Eye (tissue), 1 donor: Measurements from ENCODE around the gene PRLH.
"Not testable (repeated sequence)": the region's sequence is repeated elsewhere in the genome, so short reads cannot be mapped to it uniquely, and the experiment has no call there.

Experiments used
- DNase-seq: peaks from one replicate; pipeline ENCODE4 v3.0.0-alpha.2; 2015

Gene PRLH

GRCh38 chr2:237602409-237602808 is 36.0 kb downstream of the PRLH start:
- no peak for DNase-seq

- no peak for DNase-seq
Observed at GRCh38 chr2:237603049-237603717, 36.8 kb downstream of the PRLH start.

- no peak for DNase-seq
Observed at GRCh38 chr2:237603718-237604362, 37.5 kb downstream of the PRLH start.

GRCh38 chr2:237604391-237604790 is 38.0 kb downstream of the PRLH start:
- DNase-seq, result no peak

- DNase-seq, result no peak
Observed at GRCh38 chr2:237604960-237605359, 38.6 kb downstream of the PRLH start.

DNA sequence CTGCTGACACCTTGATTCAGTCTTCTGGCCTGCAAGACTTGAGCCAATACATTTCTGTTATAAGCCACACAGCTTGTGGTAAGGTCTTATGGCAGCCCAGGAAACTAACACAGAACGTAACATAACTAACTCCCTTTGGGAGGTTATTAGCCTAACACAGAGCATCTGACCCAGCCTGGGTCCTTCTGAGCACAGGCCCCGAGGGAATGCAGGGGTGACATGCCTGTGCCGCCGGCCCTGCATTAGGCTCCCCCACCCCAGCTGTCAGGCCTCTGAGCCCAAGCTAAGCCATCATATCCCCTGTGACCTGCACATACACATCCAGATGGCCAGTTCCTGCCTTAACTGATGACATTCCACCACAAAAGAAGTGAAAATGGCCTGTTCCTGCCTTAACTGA is 40.1 kb downstream of the PRLH start:
- DNase-seq, result not testable (repeated sequence)

GRCh38 chr2:237612527-237613357 is 46.4 kb downstream of the PRLH start:
- DNase-seq, result no peak

GRCh38 chr2:237613679-237614078 is 47.3 kb downstream of the PRLH start:
- no peak for DNase-seq

GRCh38 chr2:237614151-237614720 is 47.9 kb downstream of the PRLH start:
- no peak for DNase-seq

GRCh38 chr2:237615631-237616249 is 49.4 kb downstream of the PRLH start:
- DNase-seq, result no peak

DNA sequence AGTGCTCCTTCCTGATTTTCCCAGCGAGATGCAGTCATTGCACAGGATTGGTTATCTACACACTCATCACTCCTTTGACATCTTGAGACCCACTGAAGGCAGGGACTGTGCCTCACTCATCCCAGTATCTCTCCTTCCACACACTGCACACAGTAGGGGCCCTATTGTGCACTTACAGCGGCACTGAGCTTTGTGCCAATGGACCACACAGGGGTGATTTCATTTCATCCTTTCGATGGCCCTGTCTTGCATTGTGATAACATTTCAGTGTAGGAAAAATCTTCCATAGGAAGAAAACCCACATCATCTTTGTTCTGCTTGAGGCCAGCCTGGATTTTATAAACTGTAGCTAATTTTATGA is 50.0 kb downstream of the PRLH start:
- DNase-seq, result no peak
